HG03280 (cell line): ENCODE results near the gene CLEC16A.
"Not testable (repeated sequence)": the region's sequence is repeated elsewhere in the genome, so short reads cannot be mapped to it uniquely, and the experiment has no call there.

Experiments used
- ATAC-seq: cut with Tn5 transposase; IDR thresholded peaks from one replicate; pipeline ENCODE4 v1.9.1; 2021; ENCODE audit warnings: mild to moderate bottlenecking, moderate library complexity; ENCODE audit not compliant: unreplicated experiment

The CLEC16A gene

GRCh38 chr16:10965440-10966061 lies 21.2 kb downstream of the CLEC16A start:
- peak; percentile 55 for ATAC-seq

DNA sequence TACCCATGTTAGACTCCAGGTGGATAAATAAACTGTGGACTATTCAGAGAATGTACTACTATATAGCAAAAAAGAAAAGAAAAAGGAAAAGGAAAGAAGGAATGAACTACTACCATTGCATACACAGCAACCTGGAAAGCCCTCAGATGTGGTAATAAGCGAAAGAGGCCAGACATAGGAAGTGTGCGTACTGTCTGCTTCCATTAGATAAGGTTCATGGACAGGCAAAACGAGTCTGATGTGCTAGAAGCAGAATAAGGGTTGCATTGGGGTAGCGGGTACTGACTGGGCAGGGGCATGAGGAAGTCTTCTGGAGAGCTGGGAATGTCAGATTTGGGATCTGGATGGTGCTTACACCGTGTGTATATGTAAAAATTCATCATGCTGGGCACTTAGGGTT lies 21.8 kb downstream of the CLEC16A start:
- no peak for ATAC-seq

- ATAC-seq, result not testable (repeated sequence)
These were observed 22.2 kb downstream of the CLEC16A start for GRCh38 chr16:10966559-10966958.

- no peak for ATAC-seq
These were observed 23.6 kb downstream of the CLEC16A start for GRCh38 chr16:10967986-10968385.

DNA sequence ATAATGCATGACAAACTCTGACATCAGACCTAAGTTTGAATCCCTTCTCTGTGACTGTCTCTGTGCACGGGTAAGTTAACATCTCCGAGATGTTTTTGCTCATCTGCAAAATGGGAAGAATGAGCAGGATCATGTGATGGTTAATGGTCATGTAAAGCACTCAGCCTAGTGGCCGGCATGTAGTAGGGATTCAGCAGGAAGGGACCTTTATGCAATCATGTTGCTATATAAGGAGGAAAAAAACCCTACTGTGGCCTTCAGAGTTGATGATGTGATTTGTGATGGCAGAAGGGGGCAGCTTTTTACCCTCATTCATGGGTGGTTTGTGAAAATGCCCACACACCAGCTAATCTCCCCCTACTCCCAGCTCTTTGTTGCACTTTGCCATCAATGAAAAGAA lies 24.1 kb downstream of the CLEC16A start:
- ATAC-seq, result no peak

GRCh38 chr16:10969615-10970014 lies 25.3 kb downstream of the CLEC16A start:
- ATAC-seq, result no peak

- no peak for ATAC-seq
These were observed 25.7 kb downstream of the CLEC16A start for GRCh38 chr16:10970065-10970464.

GRCh38 chr16:10971560-10971961 lies 27.2 kb downstream of the CLEC16A start:
- no peak for ATAC-seq

- no peak for ATAC-seq
These were observed 27.9 kb downstream of the CLEC16A start for GRCh38 chr16:10972108-10972818.

- ATAC-seq, result no peak
These were observed 28.6 kb downstream of the CLEC16A start for GRCh38 chr16:10972819-10973464.

- ATAC-seq, result no peak
These were observed 32.3 kb downstream of the CLEC16A start for GRCh38 chr16:10976634-10977033.

GRCh38 chr16:10978124-10978523 lies 33.8 kb downstream of the CLEC16A start:
- ATAC-seq, result no peak

DNA sequence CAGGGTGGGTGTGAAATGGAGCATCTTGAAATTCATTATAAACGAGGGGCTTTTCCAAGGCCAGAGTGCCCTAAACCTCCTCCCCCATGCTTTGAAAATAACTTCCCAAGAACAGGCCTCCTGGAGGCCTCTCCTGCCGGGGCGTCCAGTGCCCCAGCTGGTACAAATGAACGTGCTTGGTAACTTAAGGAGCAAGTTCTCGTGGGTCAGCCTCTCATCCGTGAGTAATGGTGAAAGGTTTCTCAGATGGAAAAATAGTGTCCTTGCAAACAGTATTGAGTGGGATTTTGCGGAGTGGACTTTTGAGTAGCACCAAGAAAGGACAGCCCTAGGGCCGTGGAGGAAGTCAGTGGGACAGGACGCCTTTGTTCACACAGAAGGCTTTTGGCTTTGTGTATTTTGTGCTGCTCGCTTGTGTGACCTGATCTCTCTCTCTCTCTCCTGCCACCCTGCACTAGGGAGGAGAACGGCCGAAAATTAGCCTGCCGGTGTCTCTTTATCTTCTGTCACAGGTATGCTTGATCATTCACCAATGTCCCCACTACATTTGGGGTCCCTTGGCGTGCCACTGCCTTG lies 34.6 kb downstream of the CLEC16A start:
- no peak for ATAC-seq

GRCh38 chr16:10979717-10980601 lies 35.6 kb downstream of the CLEC16A start:
- ATAC-seq, result no peak

DNA sequence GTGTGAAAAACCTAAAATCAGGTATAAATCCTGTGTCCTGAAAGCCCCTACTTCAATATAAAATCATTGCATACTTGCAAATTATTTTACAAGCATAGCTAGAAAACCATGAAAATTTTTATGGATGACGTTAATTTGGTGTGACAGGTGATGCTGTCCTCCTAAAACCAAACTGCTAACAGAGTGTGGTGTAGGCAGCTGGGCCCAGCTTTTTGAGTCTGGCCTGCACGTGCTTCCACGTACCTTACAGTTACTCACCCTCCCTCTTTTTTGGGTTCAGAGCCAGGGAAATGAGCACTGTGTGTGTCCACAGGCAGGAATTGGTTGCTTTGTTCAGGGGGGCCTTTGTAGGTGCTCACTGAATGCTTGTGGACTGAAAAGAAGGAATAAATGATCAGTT lies 36.4 kb downstream of the CLEC16A start:
- no peak for ATAC-seq

- peak; percentile 78 for ATAC-seq
These were observed 37.4 kb downstream of the CLEC16A start for GRCh38 chr16:10981697-10982216.

- ATAC-seq, result peak; percentile 37
These were observed 38.2 kb downstream of the CLEC16A start for GRCh38 chr16:10982465-10983150.

DNA sequence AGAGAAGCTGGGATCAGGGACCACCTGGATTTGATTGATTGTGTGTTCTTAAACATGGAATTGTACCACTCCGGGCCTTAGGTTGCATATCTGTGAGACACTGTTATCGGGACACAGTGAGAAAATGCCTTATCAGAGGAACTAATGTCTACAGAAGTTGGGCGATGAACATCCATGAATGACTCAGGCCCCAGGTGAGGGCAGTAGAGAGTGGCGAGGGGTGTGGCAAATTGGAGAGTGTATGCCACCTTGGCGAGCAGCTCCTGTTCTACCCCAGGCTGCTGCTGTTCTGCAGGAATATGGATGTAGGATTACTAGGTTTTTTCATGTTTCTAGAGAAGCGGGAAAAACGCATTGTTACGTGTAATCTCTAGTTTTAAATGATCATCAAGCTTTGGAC lies 38.8 kb downstream of the CLEC16A start:
- no peak for ATAC-seq

GRCh38 chr16:10984509-10984908 lies 40.1 kb downstream of the CLEC16A start:
- ATAC-seq, result no peak
